Fibroblast of lung (primary cell): Measurements from ENCODE around the gene ZBTB8B.

ENCODE experiments used
- CTCF ChIP-seq, 2 donors: IDR thresholded peaks in 1 of 2; conservative IDR thresholded peaks in 1 of 2; 1 replicate in 1 of 2; 2 replicates in 1 of 2; pipeline ENCODE4 v1.5.1; 2011 to 2012; ENCODE audit warnings: low read length in 2 of 2, control low read depth in 1 of 2, inconsistent platforms in 1 of 2, low read depth in 1 of 2, mild to moderate bottlenecking in 1 of 2
- EZH2 ChIP-seq: IDR thresholded peaks from 2 replicates; pipeline ENCODE4 v1.5.1; 2012; ENCODE audit warnings: low read length, control low read depth, mild to moderate bottlenecking; ENCODE audit errors: missing control alignments

GRCh38 chr1:32491386-32491785 is 26.5 kb downstream of the ZBTB8B start:
- TF ChIP-seq CTCF (conservative IDR thresholded peaks at IDR 0.05 in 1 of 2, IDR thresholded peaks at IDR 0.05 in 1 of 2; ENCODE audit: low read depth in 1 of 2, low read length in 2 of 2), result no peak
- TF ChIP-seq EZH2, result no peak
